Activated naive CD8-positive, alpha-beta T cell treated with anti-CD3 and anti-CD28 coated beads, Interleukin-2, amount 10 ng/mL, durations not matched to agents 7 days and 5 days (primary cell): ENCODE data around the gene SLC18A3. TPM values are rescaled to one million over a fixed set of nuclear protein-coding genes. Genes with fewer than 3 reads are reported as not detected.

Experiments used
- ATAC-seq: fragments of 150-1000 bp; cut with Tn5 transposase; one replicate; pipeline ENCODE4 v1.10.0; 2021; ENCODE audit warnings: low read depth, moderate library complexity
- POLR2A ChIA-PET: fragments of 350-600 bp; sonication (Branson Sonifier 250); formaldehyde crosslinking; loops from one replicate; lab custom pipeline; 2021; ENCODE audit warnings: antibody characterized with exemption; lab: Charles Lee
- DNase-seq: peaks from one replicate; pipeline ENCODE4 v3.0.0; 2021
- H3K27ac Mint-ChIP-seq: one replicate; pipeline ENCODE4 v1.8.0; 2022; ENCODE audit warnings: mild to moderate bottlenecking, mixed read lengths
- H3K27me3 Mint-ChIP-seq: one replicate; pipeline ENCODE4 v1.8.0; 2022; ENCODE audit warnings: mild to moderate bottlenecking, moderate library complexity, mixed read lengths
- H3K36me3 Mint-ChIP-seq: one replicate; pipeline ENCODE4 v1.8.0; 2021; ENCODE audit warnings: mild to moderate bottlenecking, mixed read lengths
- H3K4me1 Mint-ChIP-seq: one replicate; pipeline ENCODE4 v1.8.0; 2021; ENCODE audit warnings: mixed read lengths
- H3K4me3 Mint-ChIP-seq: one replicate; pipeline ENCODE4 v1.8.0; 2022; ENCODE audit warnings: mild to moderate bottlenecking, moderate library complexity, mixed read lengths
- H3K9me3 Mint-ChIP-seq: one replicate; pipeline ENCODE4 v1.8.0; 2021; ENCODE audit warnings: mixed read lengths
- total RNA-seq, 2 experiments: library from RNA; stranded (reverse); gene quantifications; one replicate each; pipeline ENCODE4 v1.2.3, GENCODE V29; 2021

Gene SLC18A3
- total RNA-seq, result not detected

DNA sequence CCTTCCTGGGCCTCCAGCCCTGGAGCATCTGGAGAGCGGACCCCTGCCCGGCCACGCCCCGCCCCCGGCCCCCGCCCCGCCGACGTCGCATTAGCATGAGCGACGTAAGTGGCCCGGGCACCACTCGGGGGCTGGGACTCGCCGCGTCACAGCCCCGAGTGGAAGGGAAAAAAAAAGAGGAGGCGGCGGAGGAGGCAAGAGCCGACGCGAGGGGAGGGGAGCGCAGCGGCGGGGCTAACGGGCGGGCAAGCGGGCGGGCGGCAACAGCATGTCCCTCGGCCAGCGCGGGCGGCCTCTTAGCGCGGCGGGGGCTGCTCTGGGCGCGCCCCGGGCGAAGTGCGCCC, at the start of gene SLC18A3:
TSS of gene SLC18A3 (plus strand) at position 197 of the 344 bp plus-strand sequence. CDS start 431 bp downstream, outside the sequence.
- POLR2A ChIA-PET, result interaction anchor here (0.6 kb wide), 1 partner anchor 1148 kb away, joined by 3 read pairs; no protein-coding TSS in a partner anchor
- no peak within 1 kb of the TSS for H3K27ac Mint-ChIP-seq
- no peak within 1 kb of the TSS for H3K4me3 Mint-ChIP-seq

DNA sequence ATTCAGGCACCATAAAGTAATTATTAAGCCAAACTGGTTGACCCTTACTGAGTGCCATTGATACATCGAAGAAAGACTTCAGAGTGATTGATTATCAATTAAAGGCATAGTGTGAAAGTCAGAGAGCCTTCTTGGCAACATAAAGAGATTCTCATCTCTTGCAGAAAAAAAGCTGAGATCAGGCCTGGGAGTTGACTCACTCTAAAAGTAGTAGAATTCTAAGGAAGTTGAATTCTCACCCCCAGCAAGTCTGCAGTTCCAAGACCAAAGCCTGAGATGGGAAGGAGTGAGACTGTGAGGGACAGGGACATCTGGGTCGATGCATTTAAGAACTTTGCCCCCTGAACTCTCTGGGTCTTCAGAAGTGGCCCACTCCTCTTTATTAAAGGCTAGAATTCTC, 49.6 kb upstream of the SLC18A3 start:
- Mint-ChIP-seq H3K27me3 (peaks cover 19% of the 10 kb centered on the region), H3K27ac (no peak overlapping the region), H3K9me3 (peaks cover 2% of the 10 kb centered on the region), H3K4me3 (no peak overlapping the region), H3K4me1 (peaks cover 1% of the 10 kb centered on the region), H3K36me3 (no peaks in the 10 kb centered on the region)
- DNase-seq, result no peak
- no peak for ATAC-seq
- POLR2A ChIA-PET, result no interaction called here

More for the DNA sequence above, at the start of gene SLC18A3:
- ATAC-seq (no peak), DNase-seq (no peak)
- Mint-ChIP-seq H3K27me3 (peaks cover 74% of the 10 kb centered on the region), H3K4me1 (peaks cover 5% of the 10 kb centered on the region), H3K36me3 (peaks cover 8% of the 10 kb centered on the region), H3K9me3 (peaks cover 8% of the 10 kb centered on the region)

DNA sequence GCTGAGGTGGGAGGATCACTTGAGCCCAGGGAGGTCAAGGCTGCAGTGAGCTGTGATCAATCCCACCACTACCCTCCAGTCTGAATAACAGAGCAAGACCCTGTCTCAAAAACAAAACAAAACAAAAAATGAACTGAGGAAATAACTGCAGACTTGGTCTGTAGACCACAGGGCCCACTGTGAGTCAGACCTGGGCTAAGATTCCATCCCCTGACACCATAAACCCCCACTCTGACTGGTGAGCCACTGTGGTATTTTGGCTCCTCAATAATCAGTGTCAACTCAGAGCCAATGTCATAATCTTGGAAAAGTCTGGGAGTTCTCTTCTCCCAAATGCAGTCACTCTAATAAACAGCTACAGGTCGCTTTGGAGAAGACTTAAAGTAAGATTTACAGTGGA, 47.2 kb upstream of the SLC18A3 start:
- Mint-ChIP-seq H3K36me3 (no peaks in the 10 kb centered on the region), H3K4me1 (peaks cover 1% of the 10 kb centered on the region), H3K27me3 (peaks cover 21% of the 10 kb centered on the region), H3K4me3 (no peak overlapping the region), H3K9me3 (peaks cover 2% of the 10 kb centered on the region), H3K27ac (no peak overlapping the region)
- POLR2A ChIA-PET, result no interaction called here
- ATAC-seq (no peak), DNase-seq (no peak)

DNA sequence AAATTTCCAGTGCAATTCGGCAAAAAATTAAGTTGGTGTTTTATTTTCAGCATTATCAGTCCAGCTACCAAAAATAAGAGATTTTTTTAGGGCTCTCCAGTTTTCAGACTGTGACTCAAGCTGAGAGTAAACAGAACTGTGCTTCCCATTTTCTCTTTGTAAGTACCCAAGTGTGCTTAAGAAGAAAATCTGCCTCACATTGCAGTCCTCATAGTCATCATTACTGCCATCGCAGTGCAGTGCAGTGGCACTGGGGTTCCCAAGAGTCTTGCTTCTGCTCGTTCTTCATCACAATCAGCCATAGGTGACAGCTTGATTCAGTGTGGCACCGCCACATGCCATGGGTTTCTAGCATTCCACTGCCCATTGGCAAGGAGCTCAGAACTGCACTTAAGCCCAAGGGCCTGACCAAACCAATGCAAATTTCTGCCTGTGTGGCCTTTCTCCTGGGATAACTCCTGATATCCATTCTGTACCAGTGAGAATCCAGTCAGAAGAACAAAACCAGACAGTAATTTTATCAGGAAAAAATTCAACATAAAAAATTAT, 45.6 kb upstream of the SLC18A3 start:
- POLR2A ChIA-PET, result no interaction called here
- no peak for ATAC-seq
- Mint-ChIP-seq H3K27ac (no peak overlapping the region), H3K4me1 (peaks cover 8% of the 10 kb centered on the region), H3K9me3 (peaks cover 2% of the 10 kb centered on the region), H3K36me3 (no peaks in the 10 kb centered on the region), H3K4me3 (no peak overlapping the region), H3K27me3 (peaks cover 17% of the 10 kb centered on the region)
- DNase-seq, result no peak

DNA sequence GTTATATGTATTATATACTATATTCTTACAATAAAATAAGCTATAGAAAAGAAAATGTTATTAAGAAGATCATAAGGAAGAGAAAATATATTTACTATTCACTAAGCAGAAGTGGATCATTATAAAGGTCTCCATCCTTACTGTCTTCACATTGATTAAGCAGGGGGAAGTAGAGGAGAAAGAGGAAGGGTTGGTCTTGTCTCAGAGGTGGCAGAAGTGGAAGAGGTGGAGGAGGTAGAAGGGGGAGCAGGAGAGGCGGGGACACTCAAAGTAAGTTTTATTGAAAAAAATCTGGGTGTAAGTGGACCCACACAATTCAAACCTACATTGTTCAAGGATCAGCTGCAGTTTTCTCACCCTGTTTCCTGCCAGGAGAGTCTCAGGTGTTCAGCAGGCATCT, 42.3 kb upstream of the SLC18A3 start:
- H3K27ac Mint-ChIP-seq, result no peak overlapping the region
- H3K4me3 Mint-ChIP-seq, result peak overlapping the region; percentile 8
- DNase-seq (no peak), ATAC-seq (no peak)
- H3K36me3 Mint-ChIP-seq, result no peaks in the 10 kb centered on the region
- peaks cover 18% of the 10 kb centered on the region for H3K27me3 Mint-ChIP-seq
- POLR2A ChIA-PET, result no interaction called here
- peaks cover 2% of the 10 kb centered on the region for H3K9me3 Mint-ChIP-seq
- peaks cover 8% of the 10 kb centered on the region for H3K4me1 Mint-ChIP-seq

DNA sequence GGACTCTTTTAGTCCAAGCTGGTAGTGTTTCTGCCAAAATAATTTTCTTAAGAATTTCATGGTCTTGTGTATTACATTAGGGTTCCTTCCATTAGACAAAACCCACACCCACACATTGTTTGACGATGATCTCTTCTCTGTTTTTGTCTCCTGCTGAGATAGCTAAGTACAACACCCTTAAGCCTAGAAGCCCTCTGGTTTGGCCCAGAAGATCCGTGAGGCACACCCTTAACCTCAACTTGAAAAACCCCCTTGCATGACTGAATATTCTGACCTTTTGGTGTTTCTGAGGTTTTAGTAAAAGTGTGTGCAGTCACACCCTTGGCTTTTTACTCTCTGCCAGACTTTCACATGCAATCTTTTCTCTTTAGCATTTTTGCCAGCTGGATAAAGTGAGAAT, 41.9 kb upstream of the SLC18A3 start:
- Mint-ChIP-seq H3K4me1 (peaks cover 8% of the 10 kb centered on the region), H3K36me3 (no peaks in the 10 kb centered on the region), H3K4me3 (peak overlapping the region; percentile 8), H3K27ac (no peak overlapping the region), H3K9me3 (peaks cover 2% of the 10 kb centered on the region), H3K27me3 (peaks cover 18% of the 10 kb centered on the region)
- POLR2A ChIA-PET, result no interaction called here
- no peak for ATAC-seq
- DNase-seq, result no peak

DNA sequence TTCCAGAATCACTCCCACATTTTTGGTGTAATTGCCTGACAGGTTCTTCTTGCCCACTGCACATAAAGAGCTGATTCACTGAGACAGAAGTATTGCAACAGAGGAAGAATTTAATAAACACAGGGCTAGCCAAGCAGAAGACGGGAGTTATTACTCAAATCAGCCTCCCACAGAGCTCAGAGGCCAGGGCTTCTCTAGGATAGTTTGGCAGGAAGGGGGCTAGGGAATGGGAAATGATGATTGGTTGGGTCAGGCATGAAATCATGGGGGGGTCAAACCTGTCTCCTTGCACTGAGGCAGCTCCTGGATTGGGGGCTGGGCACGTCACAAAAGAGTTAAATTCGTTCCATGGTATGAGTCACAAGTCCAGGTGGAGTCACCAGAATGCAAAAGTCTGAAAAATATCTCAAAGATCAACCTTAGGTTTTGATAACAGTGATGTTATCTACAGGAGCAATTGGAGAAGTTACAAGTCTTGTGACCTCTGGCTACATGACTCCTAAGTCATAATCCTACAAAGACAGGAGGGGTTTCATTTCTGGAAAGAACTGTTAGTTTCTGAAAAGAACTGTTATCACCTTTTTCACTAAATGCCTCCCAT, 41.0 kb upstream of the SLC18A3 start:
- Mint-ChIP-seq H3K36me3 (no peaks in the 10 kb centered on the region), H3K4me3 (no peak overlapping the region), H3K27ac (no peak overlapping the region), H3K27me3 (peaks cover 17% of the 10 kb centered on the region), H3K4me1 (peaks cover 8% of the 10 kb centered on the region), H3K9me3 (peaks cover 2% of the 10 kb centered on the region)
- DNase-seq (no peak), ATAC-seq (no peak)
- POLR2A ChIA-PET, result no interaction called here

DNA sequence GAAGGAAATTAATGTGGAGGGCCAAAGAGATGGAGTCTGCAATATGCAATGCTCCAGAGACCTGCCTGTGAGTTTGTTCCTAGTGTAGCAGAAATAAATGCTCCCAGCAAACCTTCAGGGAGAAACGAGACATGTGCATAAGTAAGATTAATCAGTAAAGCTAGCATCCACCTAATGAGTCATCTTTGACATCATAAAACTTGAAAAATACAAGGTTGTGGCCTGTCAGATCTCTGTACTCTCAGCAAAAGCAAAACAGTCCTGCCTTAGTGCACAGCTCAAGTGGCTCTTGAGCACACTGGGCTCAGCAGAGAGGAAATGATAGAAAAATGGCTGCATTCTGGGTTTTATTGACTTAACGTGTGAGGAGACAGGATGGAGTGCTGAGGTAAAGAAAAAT, 38.7 kb upstream of the SLC18A3 start:
- Mint-ChIP-seq H3K36me3 (peaks cover 1% of the 10 kb centered on the region), H3K27me3 (peaks cover 6% of the 10 kb centered on the region), H3K27ac (no peak overlapping the region), H3K4me1 (peaks cover 9% of the 10 kb centered on the region), H3K9me3 (peaks cover 4% of the 10 kb centered on the region), H3K4me3 (no peak overlapping the region)
- no peak for DNase-seq
- POLR2A ChIA-PET, result no interaction called here
- ATAC-seq, result peak; percentile 52

DNA sequence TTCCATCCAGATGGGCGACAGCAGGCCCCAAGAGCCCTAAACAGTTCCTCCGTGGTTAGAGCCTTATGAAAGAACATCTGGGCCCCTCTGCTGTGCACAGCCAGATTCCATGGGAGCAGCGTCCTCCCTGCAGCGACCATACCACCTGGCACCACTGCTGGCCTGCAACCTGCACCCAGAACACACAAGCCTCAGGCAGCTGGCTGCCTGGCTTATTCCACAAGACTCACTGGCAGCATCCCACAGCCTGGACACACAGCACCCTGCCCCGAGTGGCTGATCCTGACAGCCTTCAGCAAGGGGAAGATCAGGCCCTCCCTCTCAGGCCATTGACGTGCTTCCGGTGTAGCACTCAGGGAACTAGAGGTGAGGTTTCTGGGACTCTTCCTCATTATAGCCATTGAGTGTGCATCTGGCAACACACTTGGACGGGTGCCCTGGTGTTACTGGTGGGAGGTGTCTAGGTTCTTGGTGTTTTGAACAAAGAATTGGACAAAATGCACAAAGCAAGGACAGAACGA, 37.5 kb upstream of the SLC18A3 start:
- H3K27ac Mint-ChIP-seq, result no peak overlapping the region
- DNase-seq (no peak), ATAC-seq (no peak)
- peaks cover 6% of the 10 kb centered on the region for H3K27me3 Mint-ChIP-seq
- H3K36me3 Mint-ChIP-seq, result peaks cover 1% of the 10 kb centered on the region
- H3K9me3 Mint-ChIP-seq, result peaks cover 2% of the 10 kb centered on the region
- peaks cover 9% of the 10 kb centered on the region for H3K4me1 Mint-ChIP-seq
- H3K4me3 Mint-ChIP-seq, result no peak overlapping the region
- POLR2A ChIA-PET, result no interaction called here

DNA sequence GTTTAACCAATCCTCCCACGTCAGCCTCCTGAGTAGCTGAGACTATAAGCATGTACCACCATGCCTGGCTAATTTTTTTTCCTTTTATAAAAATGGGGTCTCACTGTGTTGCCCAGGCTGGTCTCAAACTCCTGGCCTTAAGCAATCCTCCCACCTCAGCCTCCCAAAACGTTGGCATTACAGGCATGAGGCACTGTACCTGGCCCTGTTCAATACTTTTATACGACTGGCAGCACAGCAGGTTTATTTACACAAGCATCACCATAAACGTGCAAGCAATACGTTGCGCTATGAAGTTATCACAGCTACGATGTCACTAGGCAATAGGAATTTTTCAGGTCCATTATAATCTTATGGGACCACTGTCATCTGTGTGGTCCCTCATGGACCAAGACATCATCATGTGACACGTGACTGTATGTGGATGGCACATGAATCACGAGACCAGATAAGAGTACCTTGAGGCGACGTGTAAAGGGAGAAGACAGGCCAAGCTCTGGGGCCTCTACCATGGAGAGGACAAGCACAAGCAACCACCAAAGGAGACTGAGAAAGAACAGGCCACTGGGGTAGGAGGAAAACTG, 34.5 kb upstream of the SLC18A3 start:
- POLR2A ChIA-PET, result no interaction called here
- Mint-ChIP-seq H3K9me3 (peaks cover 2% of the 10 kb centered on the region), H3K4me1 (peaks cover 3% of the 10 kb centered on the region), H3K36me3 (peaks cover 1% of the 10 kb centered on the region), H3K27me3 (peaks cover 4% of the 10 kb centered on the region), H3K27ac (peak overlapping the region; percentile 74), H3K4me3 (no peak overlapping the region)
- ATAC-seq, result no peak
- DNase-seq, result no peak

DNA sequence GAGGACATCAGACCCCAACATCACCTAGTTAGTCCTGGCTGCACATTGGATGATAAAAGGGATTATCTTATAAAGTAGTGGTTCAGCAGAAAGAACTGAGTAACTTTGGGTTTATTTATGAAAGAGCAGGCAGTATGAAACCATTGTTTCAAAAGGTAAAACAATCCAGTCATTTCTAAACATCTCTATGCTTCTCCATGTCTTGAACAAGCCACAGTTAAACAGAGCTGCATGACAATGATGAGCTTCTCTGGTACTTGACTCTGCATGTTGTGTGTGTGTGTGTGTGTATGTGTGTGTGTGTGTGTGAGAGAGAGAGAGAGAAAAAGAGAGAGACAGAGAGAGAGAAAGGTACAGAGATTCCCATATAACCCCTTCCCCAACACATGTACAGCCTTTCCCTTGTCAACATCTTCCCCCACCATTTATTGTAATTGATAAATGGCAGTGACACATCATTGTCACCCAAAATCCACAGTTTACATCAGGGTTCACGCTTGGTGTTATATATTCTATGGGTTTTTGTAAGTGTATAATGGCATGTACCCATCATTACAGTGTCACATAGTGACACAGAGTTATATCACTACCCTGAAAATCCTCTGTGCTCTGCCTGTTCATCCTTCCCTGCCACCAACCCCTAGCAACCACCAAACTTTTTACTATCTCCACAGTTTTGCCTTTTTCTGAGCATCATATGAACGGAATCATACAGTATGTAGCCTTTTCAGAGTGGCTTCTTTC, 32.8 kb upstream of the SLC18A3 start:
- ATAC-seq (no peak), DNase-seq (no peak)
- Mint-ChIP-seq H3K4me3 (no peak overlapping the region), H3K9me3 (peaks cover 2% of the 10 kb centered on the region), H3K4me1 (peaks cover 7% of the 10 kb centered on the region), H3K36me3 (peaks cover 1% of the 10 kb centered on the region), H3K27me3 (peaks cover 2% of the 10 kb centered on the region), H3K27ac (no peak overlapping the region)
- POLR2A ChIA-PET, result no interaction called here

DNA sequence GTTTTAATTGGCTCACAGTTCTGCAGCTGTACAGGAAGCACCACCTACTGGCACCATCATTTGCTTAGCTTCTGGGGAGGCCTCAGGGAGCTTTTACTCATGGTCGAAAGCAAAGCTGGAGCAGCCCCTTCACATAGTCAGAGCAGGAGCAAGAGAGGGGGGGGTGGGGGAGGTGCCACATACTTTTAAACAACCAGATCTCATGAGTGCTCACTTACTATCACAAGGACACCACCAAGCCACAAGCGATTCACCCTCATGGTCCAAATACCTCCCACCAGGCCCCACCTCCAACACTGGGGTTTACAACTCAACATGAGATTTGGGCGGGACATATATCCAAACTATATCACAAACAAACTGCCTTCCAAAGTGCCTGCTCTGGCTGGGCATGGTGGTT, 31.7 kb upstream of the SLC18A3 start:
- Mint-ChIP-seq H3K36me3 (peaks cover 1% of the 10 kb centered on the region), H3K9me3 (peaks cover 2% of the 10 kb centered on the region), H3K4me1 (peaks cover 6% of the 10 kb centered on the region), H3K4me3 (no peak overlapping the region), H3K27ac (no peak overlapping the region), H3K27me3 (peaks cover 4% of the 10 kb centered on the region)
- no peak for ATAC-seq
- POLR2A ChIA-PET, result no interaction called here
- no peak for DNase-seq

DNA sequence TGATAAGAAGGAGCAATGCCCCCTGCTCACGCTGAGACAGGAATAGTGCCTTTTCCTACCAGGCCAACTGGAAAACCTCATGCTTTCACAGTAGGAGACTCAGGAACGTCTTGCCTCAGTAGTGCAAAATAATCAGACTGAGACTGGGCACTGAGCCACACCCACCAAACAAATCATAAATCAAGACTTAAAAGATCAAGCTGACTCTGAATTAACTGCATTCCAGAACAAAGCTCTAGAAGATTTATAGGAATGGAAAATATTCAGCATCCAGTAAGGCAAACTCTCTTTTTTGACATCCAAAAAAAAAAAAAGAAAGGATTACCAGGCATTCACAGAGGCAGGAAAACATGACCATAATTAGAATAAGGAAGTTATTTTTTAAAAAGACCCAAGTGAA, 30.5 kb upstream of the SLC18A3 start:
- DNase-seq, result no peak
- ATAC-seq, result no peak
- Mint-ChIP-seq H3K4me1 (peaks cover 6% of the 10 kb centered on the region), H3K36me3 (peaks cover 1% of the 10 kb centered on the region), H3K27ac (no peak overlapping the region), H3K4me3 (no peak overlapping the region), H3K27me3 (peaks cover 15% of the 10 kb centered on the region), H3K9me3 (peaks cover 2% of the 10 kb centered on the region)
- POLR2A ChIA-PET, result no interaction called here
